Occipital lobe (tissue), 2 donors: Measurements from ENCODE around the gene RAPGEF5. TPM values are rescaled to one million over a fixed set of nuclear protein-coding genes. Genes with fewer than 3 reads are reported as not detected.

ENCODE experiments used
- DNase-seq: peaks from one replicate; lab custom pipeline; 2025; lab: John Stamatoyannopoulos, UW
- total RNA-seq: library from RNA; depleted of rRNA; stranded (reverse); fragments of >200 nt; gene quantifications from one replicate; pipeline ENCODE4 v1.2.3, GENCODE V29; 2014

Gene RAPGEF5
- total RNA-seq, 1 donor from 2014 or later: 81.4 TPM

GRCh38 chr7:22378199-22378980 is 21.4 kb upstream of the RAPGEF5 start:
- no peak for DNase-seq

DNA sequence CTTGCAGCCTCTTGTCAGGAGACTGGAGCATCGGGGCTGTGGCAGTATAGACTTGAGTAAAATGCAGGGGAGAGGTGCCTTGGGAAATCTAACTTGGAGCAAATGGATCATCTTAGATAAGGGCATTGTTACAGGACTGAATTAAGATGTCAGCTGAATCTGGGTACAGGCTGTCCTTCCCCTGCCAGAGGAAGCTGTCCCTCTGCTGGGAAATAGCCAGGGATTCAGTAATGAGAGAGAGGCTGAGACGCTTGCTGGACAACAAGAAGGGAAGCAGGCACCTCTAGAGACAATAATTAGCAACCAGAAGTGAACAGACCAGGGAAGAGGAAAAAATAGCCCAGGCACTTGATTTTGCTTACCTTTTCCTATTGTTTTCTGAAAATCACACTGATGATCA is 20.7 kb upstream of the RAPGEF5 start:
- no peak for DNase-seq

DNA sequence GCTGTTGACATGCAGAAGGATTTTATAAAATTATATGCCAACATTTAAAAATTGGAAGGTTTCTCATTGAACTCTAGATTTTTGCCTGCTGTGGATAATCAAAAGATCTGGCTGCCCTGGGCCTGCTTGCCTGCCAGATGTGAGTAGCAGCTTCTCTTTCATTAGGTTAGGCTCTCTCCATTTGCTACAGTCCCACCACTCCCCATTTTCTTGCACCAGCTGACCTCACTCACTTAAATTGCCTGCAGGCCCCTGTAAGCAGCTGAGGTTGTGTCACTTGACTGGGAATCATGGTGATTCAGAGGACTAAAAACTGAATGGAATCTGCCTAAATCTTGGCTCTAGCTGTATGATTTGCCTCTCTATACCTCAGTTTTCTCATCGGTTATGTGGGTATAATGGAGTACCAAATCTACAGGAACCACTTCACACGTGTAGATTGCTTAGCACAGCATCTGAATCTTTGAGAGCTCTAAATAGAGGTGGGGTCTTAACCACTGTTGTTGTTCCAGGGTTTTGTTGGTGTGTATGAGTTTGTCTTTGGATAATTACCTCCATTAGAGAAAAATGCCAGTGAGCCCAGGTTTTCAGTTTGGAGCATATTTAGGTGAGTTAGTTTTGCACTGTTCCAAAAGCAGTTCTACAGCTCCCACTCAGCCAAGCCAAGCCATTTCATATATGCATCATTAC is 18.6 kb upstream of the RAPGEF5 start:
- no peak for DNase-seq

GRCh38 chr7:22373911-22374310 is 17.0 kb upstream of the RAPGEF5 start:
- DNase-seq: no peak

GRCh38 chr7:22373388-22373787 is 16.4 kb upstream of the RAPGEF5 start:
- DNase-seq: no peak

DNA sequence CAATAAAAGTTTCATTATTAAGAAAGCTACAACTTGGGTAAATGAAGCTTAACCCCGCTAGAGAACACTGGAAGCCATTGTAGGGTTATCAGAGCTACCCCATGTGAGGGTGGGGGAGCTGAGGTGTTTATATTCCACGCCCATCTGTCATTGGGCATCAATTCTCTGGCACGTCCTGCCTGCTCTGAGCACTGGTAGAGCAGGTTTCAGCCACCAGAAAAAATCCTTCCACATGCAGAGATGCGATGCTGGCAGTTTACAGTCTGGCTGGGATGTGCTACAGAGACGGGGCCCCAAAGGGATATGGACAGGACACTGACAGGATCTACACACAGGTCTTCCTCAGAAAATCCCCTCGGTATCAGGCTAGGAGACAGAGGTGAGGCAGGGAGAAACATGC is 15.9 kb upstream of the RAPGEF5 start:
- no peak for DNase-seq

DNA sequence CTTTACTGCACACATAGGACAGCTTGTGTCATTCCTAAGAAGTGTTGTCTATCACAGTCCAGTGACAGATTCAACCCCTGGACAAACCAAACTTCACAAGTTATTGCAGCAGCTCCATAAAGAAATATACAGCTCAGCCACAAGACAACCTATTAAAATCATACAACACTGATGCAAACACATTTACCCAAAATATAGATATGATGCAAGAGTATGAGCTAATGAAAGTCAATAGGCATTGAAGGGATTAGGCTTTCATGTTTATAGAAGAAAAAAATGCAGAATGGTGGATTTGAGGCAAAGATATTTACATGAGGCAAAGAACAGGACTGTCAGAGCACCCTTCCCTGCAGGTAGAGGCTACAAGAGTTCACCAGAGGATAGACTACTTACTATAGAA is 14.9 kb upstream of the RAPGEF5 start:
- no peak for DNase-seq

DNA sequence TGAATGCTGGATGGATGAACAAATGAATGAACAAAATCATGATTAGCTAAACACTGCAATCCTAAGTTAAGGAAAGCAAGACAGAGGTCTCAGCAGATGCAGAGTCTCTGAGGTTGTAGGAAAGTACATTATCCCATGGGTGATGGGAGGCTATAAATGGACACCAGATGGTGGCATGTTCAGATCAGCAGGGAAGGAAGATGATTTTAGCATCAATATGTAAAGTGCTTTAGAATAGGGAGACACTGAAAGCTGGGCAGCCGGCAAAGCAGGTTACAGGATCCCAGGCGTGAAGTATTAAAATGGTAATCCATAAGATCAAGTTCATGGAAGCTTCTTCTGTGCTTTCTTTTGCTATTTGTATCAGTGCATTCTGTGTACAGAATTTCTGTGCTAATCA is 7.9 kb upstream of the RAPGEF5 start:
- no peak for DNase-seq

- no peak for DNase-seq
These were observed 6.9 kb upstream of the RAPGEF5 start for GRCh38 chr7:22363756-22364422.

- DNase-seq: no peak
These were observed 4.8 kb upstream of the RAPGEF5 start for GRCh38 chr7:22361795-22362194.

DNA sequence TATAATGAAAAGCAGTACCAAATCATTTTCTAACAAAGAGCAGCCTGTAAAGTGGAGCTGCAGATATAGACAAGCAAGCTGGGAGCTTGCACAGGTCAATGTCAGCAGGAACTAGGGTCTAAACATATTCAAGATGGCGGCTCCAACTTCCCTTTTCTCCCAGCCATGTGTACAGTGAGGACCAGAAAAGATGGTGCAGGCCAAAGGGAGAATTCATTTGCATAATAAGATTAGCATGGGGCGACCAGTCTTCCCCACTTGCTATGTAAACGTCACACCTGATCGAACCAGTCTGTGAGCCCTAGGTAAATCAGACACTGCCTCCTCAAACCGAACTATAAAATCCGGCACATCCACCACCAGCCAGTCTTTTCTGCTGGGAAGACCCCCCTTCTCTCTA is 4.4 kb upstream of the RAPGEF5 start:
- DNase-seq: no peak

- no peak for DNase-seq
These were observed 2.1 kb upstream of the RAPGEF5 start for GRCh38 chr7:22358820-22359697.

DNA sequence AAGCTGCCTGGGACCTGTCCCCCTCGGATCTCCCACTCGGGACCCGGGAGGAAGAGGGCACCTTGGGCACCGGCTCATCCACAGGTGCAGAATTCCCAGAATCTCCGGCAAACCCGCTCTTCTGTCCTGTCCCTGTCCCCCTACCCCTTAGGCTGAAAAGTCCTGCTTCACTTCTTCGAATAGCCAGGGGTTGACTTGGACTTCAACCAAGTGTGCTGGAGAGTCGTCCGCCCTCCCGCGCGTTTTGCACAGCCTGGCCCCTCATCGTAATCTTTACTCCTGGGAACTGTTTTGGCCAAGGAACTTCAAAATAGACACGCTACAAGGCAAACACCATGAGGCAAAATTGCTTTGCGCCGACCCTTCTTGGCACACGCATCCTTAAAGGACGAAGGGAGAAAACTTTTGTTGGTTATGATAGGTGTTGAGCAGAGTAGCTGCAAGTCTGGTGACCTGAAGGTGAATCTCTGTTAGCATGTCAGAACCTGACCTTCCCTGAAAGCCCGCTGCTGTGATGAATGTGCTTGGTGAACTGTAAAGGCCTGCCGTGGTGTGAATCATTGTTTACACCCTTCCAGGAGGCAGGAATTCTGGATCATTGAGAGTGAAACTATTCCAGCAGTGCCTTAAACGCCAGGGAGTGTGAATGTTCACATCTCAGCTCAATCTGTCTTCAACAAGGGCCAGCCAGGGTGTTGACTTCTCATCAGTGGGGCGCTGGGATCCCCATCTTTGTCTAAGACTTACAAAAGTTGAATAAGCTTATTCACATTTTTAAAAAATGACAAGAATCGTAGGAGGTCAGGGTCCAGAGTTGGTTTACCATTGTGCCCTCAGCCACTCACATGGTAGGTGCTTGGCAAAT is 589 bp upstream of the RAPGEF5 start:
- DNase-seq: no peak

DNA sequence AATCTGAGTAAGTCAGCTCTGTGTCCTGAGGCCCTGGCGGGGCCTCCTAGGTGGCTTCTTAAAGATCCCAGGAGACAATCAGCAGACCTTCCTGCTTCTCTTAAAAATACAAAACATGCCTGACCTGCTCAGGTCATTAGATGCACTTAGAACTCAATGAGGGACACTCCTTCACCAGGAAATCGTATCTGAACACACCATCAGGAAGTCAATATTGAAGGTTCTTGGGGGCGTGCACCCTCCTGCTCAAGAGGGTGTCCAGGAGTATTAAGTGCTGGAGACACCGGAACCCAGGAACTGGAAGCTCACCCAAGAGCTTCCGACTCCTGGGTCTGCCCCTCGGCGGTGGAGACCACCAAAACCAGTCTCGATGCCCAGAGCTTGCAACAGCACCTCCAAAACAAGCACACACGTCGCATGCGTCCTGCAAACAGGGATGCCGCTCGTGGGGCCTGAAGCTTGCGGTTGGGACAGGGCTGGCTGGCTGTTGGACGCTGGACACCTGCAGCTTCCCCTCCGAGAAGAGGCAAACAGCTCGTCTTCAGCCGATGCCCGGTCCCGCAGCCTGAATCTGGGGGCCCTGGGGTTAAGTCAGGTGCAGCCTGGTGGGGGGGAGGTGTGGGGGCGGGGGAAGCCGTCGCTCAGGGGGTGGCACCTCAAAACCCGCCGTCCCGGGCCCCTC is 803 bp downstream of the RAPGEF5 start:
- DNase-seq: no peak

GRCh38 chr7:22355620-22356009 is 1.3 kb downstream of the RAPGEF5 start:
- DNase-seq: no peak

GRCh38 chr7:22354462-22354861 is 2.5 kb downstream of the RAPGEF5 start:
- DNase-seq: no peak

DNA sequence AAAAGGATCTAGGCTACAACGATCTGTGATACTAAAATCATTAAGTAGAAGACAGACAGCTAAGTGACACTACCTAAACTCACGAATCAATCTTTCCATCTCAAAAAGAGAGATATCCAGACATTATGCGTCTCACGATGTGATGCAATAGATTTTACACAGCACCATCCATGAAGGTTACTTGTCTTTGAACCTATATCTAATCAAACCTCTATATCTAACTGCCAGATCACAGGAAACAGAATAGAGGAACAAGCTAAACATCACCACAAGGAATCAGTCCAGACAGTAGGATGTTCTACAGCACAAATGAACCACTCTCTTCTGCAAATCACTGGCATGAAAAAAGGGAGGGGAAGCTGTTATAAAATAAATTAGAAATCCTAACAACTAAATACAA is 4.1 kb downstream of the RAPGEF5 start:
- DNase-seq: no peak

GRCh38 chr7:22351878-22352277 is 5.1 kb downstream of the RAPGEF5 start:
- no peak for DNase-seq

- DNase-seq: no peak
These were observed 5.6 kb downstream of the RAPGEF5 start for GRCh38 chr7:22351329-22351692.
